Sigmoid colon (tissue), 4 donors: ENCODE results near the gene CDH22.

Experiments used
- CTCF ChIP-seq, 4 experiments: fragments of 450-650 bp in 3 of 4; fragments of 200-600 bp in 1 of 4; IDR thresholded peaks; one replicate each; pipeline ENCODE4 v1.5.1; 2016 to 2019; ENCODE audit warnings: antibody characterized with exemption in 4 of 4, mild to moderate bottlenecking in 3 of 4, moderate library complexity in 2 of 4
- EP300 ChIP-seq, 4 donors: sonication (generic); formaldehyde crosslinking; IDR thresholded peaks; one replicate each; pipeline ENCODE4 v1.6.1; 2017; ENCODE audit warnings: antibody characterized with exemption in 4 of 4
- POLR2A ChIP-seq, 2 donors: fragments of 450-650 bp; IDR thresholded peaks; one replicate each; pipeline ENCODE4 v1.6.1; 2016; ENCODE audit warnings: antibody characterized with exemption in 2 of 2, mild to moderate bottlenecking in 2 of 2, moderate library complexity in 2 of 2

GRCh38 chr20:46341074-46342009, 33.0 kb upstream of the CDH22 start:
- no peak for TF ChIP-seq POLR2A (IDR thresholded peaks at IDR 0.05)
- TF ChIP-seq CTCF (IDR thresholded peaks at IDR 0.05): no peak
- no peak for TF ChIP-seq EP300 (IDR thresholded peaks at IDR 0.05)
